HK-2 (cell line): ENCODE measurements around the gene GLRA2.
"Not testable (repeated sequence)": the region's sequence is repeated elsewhere in the genome, so short reads cannot be mapped to it uniquely, and the experiment has no call there.

ENCODE experiments used
- DNase-seq: peaks from one replicate; pipeline ENCODE4 v3.0.0-alpha.2; 2018; ENCODE audit not compliant: unreplicated experiment

Gene GLRA2

DNA sequence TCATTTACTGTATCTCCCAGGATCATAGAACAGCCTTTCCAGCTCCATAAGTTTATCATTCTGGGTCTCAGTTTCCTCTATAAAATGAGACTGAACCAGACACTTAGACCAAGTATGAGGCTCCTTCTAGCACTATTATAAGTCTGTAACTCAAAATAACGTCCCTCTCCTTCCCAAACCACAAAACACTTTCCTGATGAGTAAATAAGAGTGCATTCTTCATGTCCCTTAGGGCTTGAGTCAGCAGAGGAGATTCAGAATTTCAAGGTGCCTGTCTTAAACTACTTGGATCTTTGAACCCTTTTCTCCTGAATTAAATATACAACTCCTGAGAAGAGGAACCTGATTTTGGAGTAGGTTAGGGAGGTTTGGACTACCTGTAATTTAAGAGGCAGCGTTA is 62.6 kb downstream of the GLRA2 start:
- no peak for DNase-seq

GRCh38 chrX:14594521-14594920 is 65.2 kb downstream of the GLRA2 start:
- no peak for DNase-seq

DNA sequence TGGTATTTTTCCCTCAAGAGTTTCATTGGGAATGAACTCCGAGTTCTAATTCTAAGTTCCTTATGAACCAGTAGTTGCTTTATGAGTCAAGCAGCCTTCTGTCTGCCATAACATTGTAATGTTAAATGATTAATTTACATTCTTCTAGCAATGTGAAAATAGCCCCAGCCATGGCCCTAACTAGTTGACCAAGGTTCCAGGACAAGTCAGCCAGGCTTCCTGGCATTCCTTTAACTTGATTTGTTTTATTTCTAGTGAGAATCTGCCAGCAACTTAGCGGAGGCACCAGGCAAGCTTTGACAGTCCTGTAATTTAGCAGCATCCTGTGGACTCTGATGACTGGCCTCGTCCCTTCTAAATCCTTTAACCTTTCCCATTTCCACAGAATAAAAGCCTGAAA is 69.0 kb downstream of the GLRA2 start:
- no peak for DNase-seq

- no peak for DNase-seq
Observed at GRCh38 chrX:14607446-14607985, 78.2 kb downstream of the GLRA2 start.

GRCh38 chrX:14612450-14612849 is 83.1 kb downstream of the GLRA2 start:
- not testable (repeated sequence) for DNase-seq

GRCh38 chrX:14616301-14616700 is 87.0 kb downstream of the GLRA2 start:
- DNase-seq, result no peak

- DNase-seq, result no peak
Observed at GRCh38 chrX:14616836-14617235, 87.5 kb downstream of the GLRA2 start.

- DNase-seq, result no peak
Observed at GRCh38 chrX:14618177-14618965, 89.0 kb downstream of the GLRA2 start.

GRCh38 chrX:14630733-14631132 is 101.4 kb downstream of the GLRA2 start:
- no peak for DNase-seq

- no peak for DNase-seq
Observed at GRCh38 chrX:14641681-14642655, 112.6 kb downstream of the GLRA2 start.

GRCh38 chrX:14660970-14661369 is 131.6 kb downstream of the GLRA2 start:
- no peak for DNase-seq

DNA sequence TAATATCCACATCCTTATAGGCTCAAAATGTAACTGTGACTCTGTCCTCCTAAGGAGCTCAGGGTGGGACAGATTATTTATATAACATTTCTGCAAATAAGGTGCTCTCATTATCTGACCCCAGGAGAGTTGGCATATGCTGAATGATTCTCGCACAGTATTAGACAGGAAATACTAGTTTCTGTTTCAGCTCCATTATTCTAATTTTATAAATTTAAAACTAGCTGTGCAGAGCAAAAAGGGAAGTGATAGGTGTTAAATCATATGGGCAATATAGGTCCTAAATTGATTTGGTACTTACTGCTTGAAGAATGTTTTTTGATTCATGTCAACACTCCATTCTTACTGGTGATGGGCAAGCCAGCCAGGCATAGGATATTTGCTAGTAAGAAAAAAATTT is 141.5 kb downstream of the GLRA2 start:
- DNase-seq, result no peak

DNA sequence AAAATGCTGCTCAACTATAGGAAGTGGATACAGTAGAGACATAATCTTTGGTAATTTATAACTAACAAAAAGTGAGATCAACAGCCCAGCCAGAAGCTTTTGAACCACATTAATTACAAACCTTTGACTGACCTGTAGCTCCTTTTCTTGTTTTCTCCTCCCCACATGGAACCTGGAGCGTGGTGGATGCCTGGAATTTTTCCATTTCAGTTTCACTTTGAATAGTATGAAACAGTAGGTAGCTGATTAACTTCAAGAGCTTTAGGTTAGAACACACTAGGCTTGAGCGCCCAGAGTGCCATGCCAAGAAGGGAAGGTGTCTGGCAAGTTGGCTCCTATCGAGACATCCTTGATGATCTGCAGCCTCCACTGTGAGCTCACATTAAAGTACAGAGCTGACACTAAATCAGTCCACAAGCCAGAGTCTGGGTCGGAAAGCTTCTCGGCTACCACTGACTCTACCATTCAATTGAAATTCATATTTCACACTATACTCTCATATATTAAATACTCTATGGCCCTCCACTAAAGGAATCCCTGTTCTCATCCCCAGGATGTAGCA is 143.4 kb downstream of the GLRA2 start:
- DNase-seq, result peak; percentile 25

GRCh38 chrX:14673236-14673635 is 143.9 kb downstream of the GLRA2 start:
- no peak for DNase-seq

DNA sequence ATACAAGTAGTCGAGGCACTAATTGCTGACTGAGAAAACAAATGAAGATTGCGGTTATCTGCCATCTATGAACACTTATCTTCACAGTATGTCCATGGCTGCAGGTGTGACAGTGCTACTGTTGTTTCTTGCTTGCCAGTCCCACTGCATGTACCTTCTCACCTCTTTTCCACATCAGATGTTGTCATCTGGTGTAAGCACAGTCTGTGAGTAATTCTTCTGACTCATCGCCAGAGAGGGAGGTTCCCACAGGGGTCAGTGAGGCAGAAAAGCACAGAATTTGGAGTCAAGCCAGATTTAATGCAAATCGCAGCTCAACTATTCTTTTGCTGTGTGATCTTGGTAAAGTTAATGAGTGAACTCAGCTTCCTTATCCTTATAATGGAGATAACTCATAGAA is 144.4 kb downstream of the GLRA2 start:
- peak; percentile 49 for DNase-seq

DNA sequence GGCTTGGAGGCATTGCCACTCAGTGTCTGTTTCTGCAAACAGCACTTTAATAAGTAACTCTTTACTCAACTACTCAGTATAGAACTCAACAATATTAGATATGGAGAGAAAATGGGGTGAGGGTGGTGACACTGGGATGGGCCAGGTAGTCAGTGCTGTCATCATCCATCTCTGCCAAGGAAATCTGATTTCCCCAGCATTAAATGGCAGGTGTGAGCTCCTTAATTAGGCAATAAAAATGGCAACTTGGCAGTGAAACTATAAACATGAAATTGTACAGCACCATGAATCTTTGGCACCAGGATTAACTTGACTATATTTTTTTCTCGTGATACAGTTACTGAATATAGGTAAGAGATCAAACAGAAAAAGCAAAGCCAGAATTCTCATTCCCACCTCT is 146.2 kb downstream of the GLRA2 start:
- no peak for DNase-seq

GRCh38 chrX:14676431-14676830 is 147.1 kb downstream of the GLRA2 start:
- DNase-seq, result no peak

DNA sequence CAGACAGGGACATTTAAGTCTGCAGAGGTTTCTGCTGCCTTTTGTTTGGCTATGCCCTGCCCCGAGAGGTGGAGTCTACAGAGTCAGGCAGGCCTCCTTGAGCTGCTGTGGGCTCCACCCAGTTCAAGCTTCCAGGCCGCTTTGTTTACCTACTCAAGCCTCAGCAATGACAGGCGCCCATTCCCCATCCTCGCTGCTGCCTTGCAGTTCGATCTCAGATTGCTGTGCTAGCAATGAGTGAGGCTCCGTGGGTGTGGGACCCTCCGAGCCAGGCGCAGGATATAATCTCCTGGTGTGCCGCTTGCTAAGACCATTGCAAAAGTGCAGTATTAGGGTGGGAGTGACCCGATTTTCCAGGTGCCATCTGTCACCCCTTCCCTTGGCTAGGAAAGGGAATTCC is 159.0 kb downstream of the GLRA2 start:
- DNase-seq, result not testable (repeated sequence)

DNA sequence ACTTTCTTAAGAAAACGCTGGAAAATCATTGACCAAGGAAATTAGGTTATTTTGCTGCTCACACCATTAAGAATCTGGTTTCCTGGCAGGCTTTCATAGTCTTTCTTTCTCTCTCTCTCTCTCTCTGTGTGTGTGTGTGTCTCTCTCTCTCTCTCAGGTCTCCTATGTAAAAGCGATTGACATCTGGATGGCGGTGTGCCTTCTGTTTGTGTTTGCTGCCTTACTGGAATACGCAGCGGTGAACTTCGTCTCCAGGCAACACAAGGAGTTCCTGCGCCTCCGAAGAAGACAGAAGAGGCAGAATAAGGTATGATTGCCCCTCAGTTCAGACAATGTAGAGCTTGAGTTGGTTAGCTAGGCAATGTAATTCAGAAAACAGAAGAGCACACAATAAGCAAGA is 161.2 kb downstream of the GLRA2 start:
- DNase-seq, result no peak

- DNase-seq, result no peak
Observed at GRCh38 chrX:14694611-14695010, 165.3 kb downstream of the GLRA2 start.

GRCh38 chrX:14697451-14697850 is 168.1 kb downstream of the GLRA2 start:
- peak; percentile 13 for DNase-seq

GRCh38 chrX:14698790-14699189 is 169.5 kb downstream of the GLRA2 start:
- no peak for DNase-seq
